Testis (tissue), 2 donors: ENCODE measurements around the gene FXYD4.

ENCODE experiments used
- CTCF ChIP-seq, 3 experiments: fragments of 450-650 bp in 2 of 3; fragments of 200-600 bp in 1 of 3; sonication (generic) in 1 of 3; IDR thresholded peaks; one replicate each; pipeline ENCODE4 v1.5.1; 2016 to 2019; ENCODE audit warnings: antibody characterized with exemption in 3 of 3, mild to moderate bottlenecking in 2 of 3, moderate library complexity in 1 of 3
- POLR2A ChIP-seq: fragments of 450-650 bp; IDR thresholded peaks from one replicate; pipeline ENCODE4 v1.6.1; 2017; ENCODE audit warnings: antibody characterized with exemption, mild to moderate bottlenecking, moderate library complexity

- TF ChIP-seq CTCF (IDR thresholded peaks at IDR 0.05) = no peak
- no peak for TF ChIP-seq POLR2A
Observed at GRCh38 chr10:43386981-43387677, 15.7 kb downstream of the FXYD4 start.
